ENCODE measurements around the gene FAM3C. TPM values are rescaled to one million over a fixed set of nuclear protein-coding genes. Genes with fewer than 3 reads are reported as not detected.

The FAM3C gene
- total RNA-seq, 1 experiment from 2014 or later = 322 TPM

DNA sequence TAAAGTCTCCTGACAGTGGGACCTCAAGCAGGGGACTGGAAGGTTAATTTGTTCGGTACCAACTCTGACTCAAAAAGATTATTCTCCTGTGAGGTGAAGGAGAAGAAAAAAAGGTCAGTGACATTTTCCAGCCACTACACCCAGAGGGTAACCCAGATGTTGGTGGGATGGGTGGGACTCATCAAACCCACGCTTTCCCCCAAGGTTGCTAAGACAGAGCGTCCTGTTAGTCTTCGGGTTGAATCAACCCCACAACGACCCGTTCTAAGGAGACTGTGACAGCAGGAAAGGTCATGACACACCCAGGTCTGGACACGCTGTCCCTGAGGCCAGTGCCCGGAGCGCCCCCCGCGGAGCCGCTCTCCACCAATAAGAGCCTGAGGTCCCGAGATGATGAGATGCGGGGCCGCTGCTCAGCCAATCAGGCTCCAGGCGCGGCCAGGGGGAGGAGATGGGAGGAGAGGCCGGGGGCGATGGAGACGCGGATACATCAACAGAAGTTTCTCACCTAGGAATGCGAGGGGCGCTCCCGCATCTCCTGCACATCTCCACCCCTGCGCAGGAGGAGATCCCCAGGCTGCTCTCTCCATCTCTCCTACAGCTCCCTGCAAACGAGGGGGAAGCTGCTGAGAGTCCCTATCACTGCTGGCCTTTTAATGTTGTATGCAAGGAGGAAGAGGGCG is 67.5 kb downstream of the FAM3C start, which contains the start of gene WNT16:
Gene WNT16 (plus strand): TSS at position 493 of the 683 bp plus-strand sequence. CDS start 293 bp downstream, outside the sequence.
- H3K4me1 ChIP-seq (ENCODE audit: control insufficient read depth in 1 of 2, insufficient read depth in 2 of 2, low read length in 2 of 2) = peaks cover 32 to 66% of the 10 kb centered on the region in 2 experiments; a peak in 3 of 4 replicates
- peak within 1 kb of the TSS; percentile 79 for H3K9ac ChIP-seq (ENCODE audit: low read length)
- H3K36me3 ChIP-seq (ENCODE audit: control insufficient read depth in 1 of 2, insufficient read depth in 2 of 2, low read length in 2 of 2) = peaks cover 15 to 18% of the 10 kb centered on the region in 2 experiments
- intact Hi-C loops (cut with micrococcal nuclease) = loop anchor here (2.0 kb wide), 1 partner anchor 30 kb away; no protein-coding TSS in a partner anchor
- no TSS peak for BruUV-seq (replicated peaks)
- ATAC-seq = peak; percentile 87
- no peak within 1 kb of the TSS for H2AFZ ChIP-seq (ENCODE audit: low read depth, low read length, poor library complexity, severe bottlenecking)
- H3K9me2 ChIP-seq (ENCODE audit: insufficient read depth) = no peaks in the 10 kb centered on the region
- peak; percentile 74 for DNase-seq (ENCODE audit: low read depth, low spot score)
- no peaks in the 10 kb centered on the region for H3K9me3 ChIP-seq (ENCODE audit: control insufficient read depth in 1 of 2, insufficient read depth in 1 of 2, low read depth in 1 of 2, low read length in 2 of 2)
- H4K20me1 ChIP-seq (ENCODE audit: insufficient read depth) = no peaks in the 10 kb centered on the region
- peak within 1 kb of the TSS; percentile 88 for H3K4me2 ChIP-seq (ENCODE audit: low read length)
- ChIA-PET CTCF (interaction anchor here (1.0 kb wide), 1 partner anchor 192 kb away, joined by 3 read pairs; no protein-coding TSS in a partner anchor), RAD21 (ENCODE audit: low non-redundant PET in 1 of 2, low total read pairs in 2 of 2, uncharacterized antibody in 2 of 2, unreplicated experiment in 2 of 2) (interaction anchor here in 1 of 2 experiments (0.6 kb wide), 1 partner anchor 71 kb away, joined by 7 read pairs; no protein-coding TSS in a partner anchor), POLR2A (no interaction called here)
- peak within 1 kb of the TSS; percentile 92 for H3K27ac ChIP-seq (ENCODE audit: low read depth, low read length)
- H3K4me3 ChIP-seq (replicated peaks in 1 of 2; ENCODE audit: low read depth in 1 of 2, low read length in 2 of 2) = peak within 1 kb of the TSS; percentile 55 to 88
- peaks cover 49% of the 10 kb centered on the region for H3K79me2 ChIP-seq (ENCODE audit: insufficient read depth, low read length)
- no peaks in the 10 kb centered on the region for H3K27me3 ChIP-seq (ENCODE audit: insufficient read depth, low read length)
- TF ChIP-seq EZH2 (IDR thresholded peaks at IDR 0.05) (no peak), ZFX (IDR thresholded peaks at IDR 0.05) (no peak), TCF7L2 (IDR thresholded peaks at IDR 0.05; ENCODE audit: borderline replicate concordance, extremely low read depth, insufficient read depth, insufficient read length) (peak; percentile 72), POLR2A (IDR thresholded peaks at IDR 0.05; ENCODE audit: borderline replicate concordance, extremely low read depth, insufficient read depth, insufficient read length) (peak; percentile 71), ELF1 (IDR thresholded peaks at IDR 0.05; ENCODE audit: borderline replicate concordance, low read depth) (no peak), RAD21 (IDR thresholded peaks at IDR 0.05; ENCODE audit: low read depth) (no peak), FOSL1 (IDR thresholded peaks at IDR 0.05; ENCODE audit: low read depth) (no peak), CBX3 (IDR thresholded peaks at IDR 0.05; ENCODE audit: low read depth) (no peak), POLR2AphosphoS5 (IDR thresholded peaks at IDR 0.05; ENCODE audit: low read depth, low read length) (peak; percentile 85), SP1 (IDR thresholded peaks at IDR 0.05; ENCODE audit: low read depth) (peak; percentile 77), EZH2phosphoT487 (IDR thresholded peaks at IDR 0.05; ENCODE audit: borderline replicate concordance) (no peak), EGR1 (IDR thresholded peaks at IDR 0.05; ENCODE audit: low read depth) (no peak), JUND (IDR thresholded peaks at IDR 0.05) (no peak), YY1 (IDR thresholded peaks at IDR 0.05; ENCODE audit: extremely low read depth, insufficient replicate concordance, low read depth, low read length) (no peak), CEBPB (IDR thresholded peaks at IDR 0.05; ENCODE audit: low read depth) (no peak), SIN3A (IDR thresholded peaks at IDR 0.05; ENCODE audit: low read depth) (peak; percentile 76), SRF (IDR thresholded peaks at IDR 0.05; ENCODE audit: low read depth) (no peak), ZNF274 (IDR thresholded peaks at IDR 0.05; ENCODE audit: low read depth, low read length) (no peak)
- TF ChIP-seq, protein P1, sequence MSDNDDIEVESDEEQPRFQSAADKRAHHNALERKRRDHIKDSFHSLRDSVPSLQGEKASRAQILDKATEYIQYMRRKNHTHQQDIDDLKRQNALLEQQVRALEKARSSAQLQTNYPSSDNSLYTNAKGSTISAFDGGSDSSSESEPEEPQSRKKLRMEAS (IDR thresholded peaks at IDR 0.05) = 0 out of 2 replicates have a peak, but pooled peaks have one; percentile 59
- TF ChIP-seq, protein P2, sequence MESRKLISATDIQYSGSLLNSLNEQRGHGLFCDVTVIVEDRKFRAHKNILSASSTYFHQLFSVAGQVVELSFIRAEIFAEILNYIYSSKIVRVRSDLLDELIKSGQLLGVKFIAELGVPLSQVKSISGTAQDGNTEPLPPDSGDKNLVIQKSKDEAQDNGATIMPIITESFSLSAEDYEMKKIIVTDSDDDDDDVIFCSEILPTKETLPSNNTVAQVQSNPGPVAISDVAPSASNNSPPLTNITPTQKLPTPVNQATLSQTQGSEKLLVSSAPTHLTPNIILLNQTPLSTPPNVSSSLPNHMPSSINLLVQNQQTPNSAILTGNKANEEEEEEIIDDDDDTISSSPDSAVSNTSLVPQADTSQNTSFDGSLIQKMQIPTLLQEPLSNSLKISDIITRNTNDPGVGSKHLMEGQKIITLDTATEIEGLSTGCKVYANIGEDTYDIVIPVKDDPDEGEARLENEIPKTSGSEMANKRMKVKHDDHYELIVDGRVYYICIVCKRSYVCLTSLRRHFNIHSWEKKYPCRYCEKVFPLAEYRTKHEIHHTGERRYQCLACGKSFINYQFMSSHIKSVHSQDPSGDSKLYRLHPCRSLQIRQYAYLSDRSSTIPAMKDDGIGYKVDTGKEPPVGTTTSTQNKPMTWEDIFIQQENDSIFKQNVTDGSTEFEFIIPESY (IDR thresholded peaks at IDR 0.05; ENCODE audit: extremely low read depth, insufficient replicate concordance, low read length) = no peak
- TF ChIP-seq, protein P3, sequence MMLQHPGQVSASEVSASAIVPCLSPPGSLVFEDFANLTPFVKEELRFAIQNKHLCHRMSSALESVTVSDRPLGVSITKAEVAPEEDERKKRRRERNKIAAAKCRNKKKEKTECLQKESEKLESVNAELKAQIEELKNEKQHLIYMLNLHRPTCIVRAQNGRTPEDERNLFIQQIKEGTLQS (IDR thresholded peaks at IDR 0.05) = no peak
- TF ChIP-seq, protein P4, sequence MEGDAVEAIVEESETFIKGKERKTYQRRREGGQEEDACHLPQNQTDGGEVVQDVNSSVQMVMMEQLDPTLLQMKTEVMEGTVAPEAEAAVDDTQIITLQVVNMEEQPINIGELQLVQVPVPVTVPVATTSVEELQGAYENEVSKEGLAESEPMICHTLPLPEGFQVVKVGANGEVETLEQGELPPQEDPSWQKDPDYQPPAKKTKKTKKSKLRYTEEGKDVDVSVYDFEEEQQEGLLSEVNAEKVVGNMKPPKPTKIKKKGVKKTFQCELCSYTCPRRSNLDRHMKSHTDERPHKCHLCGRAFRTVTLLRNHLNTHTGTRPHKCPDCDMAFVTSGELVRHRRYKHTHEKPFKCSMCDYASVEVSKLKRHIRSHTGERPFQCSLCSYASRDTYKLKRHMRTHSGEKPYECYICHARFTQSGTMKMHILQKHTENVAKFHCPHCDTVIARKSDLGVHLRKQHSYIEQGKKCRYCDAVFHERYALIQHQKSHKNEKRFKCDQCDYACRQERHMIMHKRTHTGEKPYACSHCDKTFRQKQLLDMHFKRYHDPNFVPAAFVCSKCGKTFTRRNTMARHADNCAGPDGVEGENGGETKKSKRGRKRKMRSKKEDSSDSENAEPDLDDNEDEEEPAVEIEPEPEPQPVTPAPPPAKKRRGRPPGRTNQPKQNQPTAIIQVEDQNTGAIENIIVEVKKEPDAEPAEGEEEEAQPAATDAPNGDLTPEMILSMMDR (IDR thresholded peaks at IDR 0.05 in 2 of 3, conservative IDR thresholded peaks at IDR 0.05 in 1 of 3; ENCODE audit: borderline replicate concordance in 1 of 3, insufficient read depth in 1 of 3, low read depth in 2 of 3, low read length in 2 of 3) = no peak
